ENCODE results near the gene RAI14. TPM values are rescaled to one million over a fixed set of nuclear protein-coding genes. Genes with fewer than 3 reads are reported as not detected.

The RAI14 gene
- total RNA-seq, 1 donor from 2014 or later = 260 TPM

- Mint-ChIP-seq H3K9me3 (ENCODE audit: low read depth) (peaks cover 6% of the 10 kb centered on the region), H3K36me3 (ENCODE audit: low read depth) (no peaks in the 10 kb centered on the region), H3K27ac (ENCODE audit: unreplicated experiment) (no peak overlapping the region), H3K4me1 (ENCODE audit: low read depth) (peaks cover 7% of the 10 kb centered on the region), H3K27me3 (ENCODE audit: low read depth) (no peaks in the 10 kb centered on the region), H3K4me3 (ENCODE audit: unreplicated experiment) (no peak overlapping the region)
- TF ChIP-seq CTCF (IDR thresholded peaks at IDR 0.05) = no peak
- DNase-seq (ENCODE audit: low spot score) = no peak
Observed at GRCh38 chr5:34869256-34869655, 213.1 kb downstream of the RAI14 start.

- Mint-ChIP-seq H3K4me1 (ENCODE audit: low read depth) (peaks cover 7% of the 10 kb centered on the region), H3K9me3 (ENCODE audit: low read depth) (peaks cover 12% of the 10 kb centered on the region), H3K4me3 (ENCODE audit: unreplicated experiment) (no peak overlapping the region), H3K27me3 (ENCODE audit: low read depth) (no peaks in the 10 kb centered on the region), H3K36me3 (ENCODE audit: low read depth) (no peaks in the 10 kb centered on the region), H3K27ac (ENCODE audit: unreplicated experiment) (no peak overlapping the region)
- no peak for TF ChIP-seq CTCF (IDR thresholded peaks at IDR 0.05)
- DNase-seq (ENCODE audit: low spot score) = no peak
Observed at GRCh38 chr5:34870382-34870781, 214.3 kb downstream of the RAI14 start.

- H3K4me1 Mint-ChIP-seq (ENCODE audit: low read depth) = no peaks in the 10 kb centered on the region
- H3K27me3 Mint-ChIP-seq (ENCODE audit: low read depth) = no peaks in the 10 kb centered on the region
- peaks cover 35% of the 10 kb centered on the region for H3K9me3 Mint-ChIP-seq (ENCODE audit: low read depth)
- H3K27ac Mint-ChIP-seq (ENCODE audit: unreplicated experiment) = no peak overlapping the region
- peaks cover 15% of the 10 kb centered on the region for H3K36me3 Mint-ChIP-seq (ENCODE audit: low read depth)
- no peak for TF ChIP-seq CTCF (IDR thresholded peaks at IDR 0.05)
- no peak overlapping the region for H3K4me3 Mint-ChIP-seq (ENCODE audit: unreplicated experiment)
- DNase-seq (ENCODE audit: low spot score) = no peak
Observed at GRCh38 chr5:34876275-34876674, 220.1 kb downstream of the RAI14 start.

GRCh38 chr5:34881246-34881645, 225.1 kb downstream of the RAI14 start:
- TF ChIP-seq CTCF (IDR thresholded peaks at IDR 0.05) = no peak
- H3K36me3 Mint-ChIP-seq (ENCODE audit: low read depth) = peaks cover 9% of the 10 kb centered on the region
- H3K4me1 Mint-ChIP-seq (ENCODE audit: low read depth) = no peaks in the 10 kb centered on the region
- no peak overlapping the region for H3K4me3 Mint-ChIP-seq (ENCODE audit: unreplicated experiment)
- peaks cover 20% of the 10 kb centered on the region for H3K9me3 Mint-ChIP-seq (ENCODE audit: low read depth)
- no peaks in the 10 kb centered on the region for H3K27me3 Mint-ChIP-seq (ENCODE audit: low read depth)
- no peak overlapping the region for H3K27ac Mint-ChIP-seq (ENCODE audit: unreplicated experiment)
- DNase-seq (ENCODE audit: low spot score) = no peak

Other genes starting within 250 kb of the RAI14 start
- 1.0 TPM in 1 of 3 replicates, not detected in the others for gene TTC23L, start 182.8 kb downstream of the RAI14 start, total RNA-seq